Astrocyte of the cerebellum (primary cell): ENCODE measurements around the gene WDR93.
A peak's percentile ranks its signal among the peaks of the same experiment; 100 is the strongest.

Experiments used
- DNase-seq: peaks from one replicate; pipeline ENCODE4 v3.0.0-alpha.2; 2011; ENCODE audit warnings: low read depth
- H3K4me3 ChIP-seq: 2 replicates; pipeline ENCODE4 v1.5.1; 2011; ENCODE audit warnings: mild to moderate bottlenecking, low read depth, low read length, moderate library complexity
- in situ Hi-C: cut with HindIII; loops from 2 replicates; pipeline ENCODE4 v1.10.0; 2017; ENCODE audit warnings: low sequenced_read_pairs
- TF ChIP-seq, protein P1 (sequence below): IDR thresholded peaks from 2 replicates; pipeline ENCODE4 v1.5.1; 2012; ENCODE audit warnings: low read length, low read depth, moderate library complexity, mild to moderate bottlenecking; ENCODE audit errors: missing control alignments

Gene WDR93

DNA sequence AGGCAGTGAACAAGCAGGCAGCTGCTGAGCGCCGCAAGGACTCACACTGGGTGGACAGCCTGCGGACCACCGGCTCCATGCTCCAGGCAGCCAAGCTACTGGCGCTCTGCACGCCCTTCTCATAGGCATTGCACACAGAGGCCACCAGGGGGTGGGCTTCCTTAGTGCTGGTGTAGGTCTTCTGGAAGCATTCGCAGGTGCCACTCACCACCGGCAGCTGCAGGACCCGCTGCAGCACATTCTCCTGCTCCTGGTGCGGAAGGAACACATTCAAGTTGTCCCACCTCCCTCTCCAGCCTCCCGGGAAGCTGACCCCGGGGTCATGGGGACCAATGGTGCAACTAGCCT lies 17.5 kb upstream of the WDR93 start:
- no peak overlapping the region for H3K4me3 ChIP-seq
- DNase-seq, result no peak
- in situ Hi-C loops, result loop anchor here (5.0 kb wide), 1 partner anchor 46 kb away; no protein-coding TSS in a partner anchor
- TF ChIP-seq, protein P1, sequence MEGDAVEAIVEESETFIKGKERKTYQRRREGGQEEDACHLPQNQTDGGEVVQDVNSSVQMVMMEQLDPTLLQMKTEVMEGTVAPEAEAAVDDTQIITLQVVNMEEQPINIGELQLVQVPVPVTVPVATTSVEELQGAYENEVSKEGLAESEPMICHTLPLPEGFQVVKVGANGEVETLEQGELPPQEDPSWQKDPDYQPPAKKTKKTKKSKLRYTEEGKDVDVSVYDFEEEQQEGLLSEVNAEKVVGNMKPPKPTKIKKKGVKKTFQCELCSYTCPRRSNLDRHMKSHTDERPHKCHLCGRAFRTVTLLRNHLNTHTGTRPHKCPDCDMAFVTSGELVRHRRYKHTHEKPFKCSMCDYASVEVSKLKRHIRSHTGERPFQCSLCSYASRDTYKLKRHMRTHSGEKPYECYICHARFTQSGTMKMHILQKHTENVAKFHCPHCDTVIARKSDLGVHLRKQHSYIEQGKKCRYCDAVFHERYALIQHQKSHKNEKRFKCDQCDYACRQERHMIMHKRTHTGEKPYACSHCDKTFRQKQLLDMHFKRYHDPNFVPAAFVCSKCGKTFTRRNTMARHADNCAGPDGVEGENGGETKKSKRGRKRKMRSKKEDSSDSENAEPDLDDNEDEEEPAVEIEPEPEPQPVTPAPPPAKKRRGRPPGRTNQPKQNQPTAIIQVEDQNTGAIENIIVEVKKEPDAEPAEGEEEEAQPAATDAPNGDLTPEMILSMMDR, result peak; percentile 54

DNA sequence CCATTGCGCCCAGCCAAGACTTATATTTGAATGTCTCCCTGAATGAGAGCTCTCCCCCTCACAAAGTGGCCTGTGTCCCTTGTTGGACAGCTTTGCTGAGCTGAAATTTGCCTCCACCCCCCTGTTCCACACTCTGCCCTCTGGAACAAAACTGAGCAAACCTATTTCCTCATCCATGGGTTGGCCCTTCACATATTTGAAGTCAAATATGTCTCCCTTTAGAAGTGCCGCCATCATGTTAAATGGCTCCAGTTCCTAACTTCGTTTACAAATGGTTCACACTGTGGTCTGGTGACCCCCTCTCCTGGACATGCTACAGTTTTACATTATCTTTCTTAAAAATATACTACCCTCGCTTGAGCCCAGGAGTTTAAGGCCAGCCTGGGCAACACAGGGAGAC lies 16.1 kb upstream of the WDR93 start:
- DNase-seq, result no peak
- TF ChIP-seq, protein P1, result no peak
- H3K4me3 ChIP-seq, result no peak overlapping the region
- in situ Hi-C loops, result loop anchor here (5.0 kb wide), 1 partner anchor 47 kb away; no protein-coding TSS in a partner anchor

DNA sequence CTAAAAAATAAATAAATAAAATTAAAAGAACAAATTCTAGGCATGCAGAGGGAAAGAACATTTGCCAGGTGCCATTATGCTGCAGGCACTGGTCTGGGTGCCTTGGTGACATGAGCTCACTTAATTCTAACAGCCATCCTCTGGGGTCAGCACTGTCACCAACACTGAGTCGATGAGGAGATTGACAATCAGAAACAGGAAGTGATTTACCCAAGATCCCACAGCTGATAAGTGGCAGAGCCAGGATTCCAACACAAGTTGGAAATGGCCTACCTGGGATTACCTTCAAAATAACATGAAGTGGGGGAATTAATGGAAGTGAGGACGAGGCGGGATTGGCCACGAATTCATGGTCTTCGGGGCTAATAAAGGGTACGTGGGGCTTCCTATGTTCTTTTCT lies 15.0 kb upstream of the WDR93 start:
- no peak overlapping the region for H3K4me3 ChIP-seq
- TF ChIP-seq, protein P1, result no peak
- DNase-seq, result no peak
- in situ Hi-C loops, result no loop called here

DNA sequence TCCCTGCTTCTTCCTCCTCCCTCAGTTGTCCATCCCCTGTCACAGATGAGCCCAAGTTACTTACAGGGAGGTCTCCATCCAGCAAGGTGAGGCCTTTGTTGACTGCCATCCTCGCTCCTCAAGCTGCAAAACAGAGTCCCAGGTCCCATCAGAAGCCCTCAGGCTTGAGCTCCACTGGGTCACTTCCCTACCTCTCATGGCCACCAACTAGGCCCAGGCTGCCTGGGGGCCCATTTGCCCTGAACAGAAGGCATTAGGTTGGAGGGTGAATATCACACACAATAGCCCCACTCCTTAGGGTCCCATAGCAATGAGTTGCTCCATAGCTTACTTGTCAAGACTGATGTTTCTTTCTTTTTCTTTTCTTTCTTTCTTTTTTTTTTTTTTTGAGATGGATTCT lies 13.2 kb upstream of the WDR93 start:
- TF ChIP-seq, protein P1, result no peak

DNA sequence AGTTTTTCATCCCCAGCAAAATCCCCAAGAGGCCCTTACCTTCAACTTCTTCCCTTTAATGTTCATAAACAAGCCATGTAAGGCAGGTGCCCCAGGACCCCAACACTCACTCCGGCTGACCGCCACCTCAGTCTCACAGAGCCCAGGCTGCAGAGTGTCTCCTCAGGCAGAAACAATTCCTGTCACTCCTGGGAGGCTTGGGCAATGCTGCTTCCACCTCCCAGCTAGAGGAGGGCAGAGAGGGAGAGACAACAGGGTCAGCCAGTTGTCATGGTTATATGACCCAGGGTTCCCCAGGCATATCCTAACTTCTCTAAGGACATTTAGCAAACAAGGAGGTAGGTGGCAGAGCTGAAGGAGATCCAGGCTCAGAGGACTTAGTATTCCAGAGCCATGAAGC lies 11.4 kb upstream of the WDR93 start, which contains the start of gene PLIN1:
Gene PLIN1 (minus strand): TSS at position 156 of the 400 bp plus-strand sequence. CDS start 1,878 bp downstream, outside the sequence.
- TF ChIP-seq, protein P1, result no peak
- no peak for DNase-seq

More for the DNA sequence above, 13.2 kb upstream of the WDR93 start:
- DNase-seq, result no peak
- in situ Hi-C loops, result no loop called here
- H3K4me3 ChIP-seq, result no peak overlapping the region

DNA sequence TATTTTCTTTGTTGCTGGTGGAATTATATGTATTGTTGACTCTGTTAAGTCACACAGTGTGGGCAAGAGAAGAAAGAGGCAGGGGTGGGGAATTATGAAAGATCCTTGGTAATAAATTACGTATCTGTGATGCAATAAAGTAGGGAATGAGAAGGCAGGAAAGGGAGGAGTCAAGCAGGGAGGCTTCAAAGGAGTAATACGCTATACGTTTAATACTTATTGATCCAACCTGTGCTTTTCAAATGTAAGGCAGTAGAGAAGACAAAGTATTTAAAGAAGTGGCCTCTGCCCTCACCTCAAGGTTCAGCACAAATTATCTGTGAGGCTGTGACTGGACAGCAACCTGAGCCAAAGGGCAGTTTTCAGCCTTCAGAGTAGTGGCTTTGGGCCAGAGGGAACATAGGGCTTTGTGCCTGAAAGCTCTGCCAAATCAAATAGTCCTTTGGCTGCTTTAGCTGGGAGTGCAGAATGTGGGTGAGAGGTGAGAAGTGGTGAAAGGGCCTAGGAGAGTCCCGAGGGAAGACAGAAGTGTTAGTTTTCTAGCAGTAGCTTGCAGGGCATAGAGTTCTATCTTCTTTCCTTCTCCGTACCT lies 10.2 kb upstream of the WDR93 start:
- in situ Hi-C loops, result no loop called here
- no peak overlapping the region for H3K4me3 ChIP-seq
- TF ChIP-seq, protein P1, result no peak
- peak; percentile 63 for DNase-seq

More for the DNA sequence above, 11.4 kb upstream of the WDR93 start, which contains the start of gene PLIN1:
- in situ Hi-C loops, result no loop called here
- no peak within 1 kb of the TSS for H3K4me3 ChIP-seq
